Astrocyte (in vitro differentiated cells and primary cell): Measurements from ENCODE around the gene RASAL1.

ENCODE experiments used
- EZH2 ChIP-seq: IDR thresholded peaks from 2 replicates; pipeline ENCODE4 v1.6.1; 2012; ENCODE audit warnings: mild to moderate bottlenecking, low read length, inconsistent platforms; ENCODE audit not compliant: insufficient read depth
- TF ChIP-seq, protein P1 (sequence below): IDR thresholded peaks from 2 replicates; pipeline ENCODE4 v1.5.1; 2011; ENCODE audit warnings: low read depth, mild to moderate bottlenecking, inconsistent platforms, low read length, moderate library complexity; ENCODE audit not compliant: insufficient read depth

GRCh38 chr12:113170457-113170856 is 34.9 kb upstream of the RASAL1 start:
- TF ChIP-seq, protein P1, sequence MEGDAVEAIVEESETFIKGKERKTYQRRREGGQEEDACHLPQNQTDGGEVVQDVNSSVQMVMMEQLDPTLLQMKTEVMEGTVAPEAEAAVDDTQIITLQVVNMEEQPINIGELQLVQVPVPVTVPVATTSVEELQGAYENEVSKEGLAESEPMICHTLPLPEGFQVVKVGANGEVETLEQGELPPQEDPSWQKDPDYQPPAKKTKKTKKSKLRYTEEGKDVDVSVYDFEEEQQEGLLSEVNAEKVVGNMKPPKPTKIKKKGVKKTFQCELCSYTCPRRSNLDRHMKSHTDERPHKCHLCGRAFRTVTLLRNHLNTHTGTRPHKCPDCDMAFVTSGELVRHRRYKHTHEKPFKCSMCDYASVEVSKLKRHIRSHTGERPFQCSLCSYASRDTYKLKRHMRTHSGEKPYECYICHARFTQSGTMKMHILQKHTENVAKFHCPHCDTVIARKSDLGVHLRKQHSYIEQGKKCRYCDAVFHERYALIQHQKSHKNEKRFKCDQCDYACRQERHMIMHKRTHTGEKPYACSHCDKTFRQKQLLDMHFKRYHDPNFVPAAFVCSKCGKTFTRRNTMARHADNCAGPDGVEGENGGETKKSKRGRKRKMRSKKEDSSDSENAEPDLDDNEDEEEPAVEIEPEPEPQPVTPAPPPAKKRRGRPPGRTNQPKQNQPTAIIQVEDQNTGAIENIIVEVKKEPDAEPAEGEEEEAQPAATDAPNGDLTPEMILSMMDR = no peak
- no peak for TF ChIP-seq EZH2
